GM19023 (cell line): Measurements from ENCODE around the gene PLCL1.

Source experiments
- ATAC-seq: cut with Tn5 transposase; IDR thresholded peaks from one replicate; pipeline ENCODE4 v1.9.1; 2021; ENCODE audit warnings: mild to moderate bottlenecking, moderate library complexity; ENCODE audit not compliant: unreplicated experiment

Gene PLCL1

GRCh38 chr2:198101688-198102087 is 297.3 kb downstream of the PLCL1 start:
- no peak for ATAC-seq

GRCh38 chr2:198102120-198102519 is 297.7 kb downstream of the PLCL1 start:
- ATAC-seq: no peak

- no peak for ATAC-seq
Observed at GRCh38 chr2:198102856-198103255, 298.5 kb downstream of the PLCL1 start.

GRCh38 chr2:198106621-198107385 is 302.4 kb downstream of the PLCL1 start:
- no peak for ATAC-seq

- ATAC-seq: no peak
Observed at GRCh38 chr2:198113316-198113715, 308.9 kb downstream of the PLCL1 start.

GRCh38 chr2:198114064-198114463 is 309.7 kb downstream of the PLCL1 start:
- no peak for ATAC-seq

GRCh38 chr2:198115201-198115600 is 310.8 kb downstream of the PLCL1 start:
- no peak for ATAC-seq

- ATAC-seq: no peak
Observed at GRCh38 chr2:198116756-198117155, 312.4 kb downstream of the PLCL1 start.

GRCh38 chr2:198117406-198118041 is 313.1 kb downstream of the PLCL1 start:
- ATAC-seq: no peak

GRCh38 chr2:198127627-198128026 is 323.2 kb downstream of the PLCL1 start:
- ATAC-seq: peak; percentile 70

- ATAC-seq: no peak
Observed at GRCh38 chr2:198129609-198130008, 325.2 kb downstream of the PLCL1 start.

GRCh38 chr2:198134293-198134955 is 330.0 kb downstream of the PLCL1 start:
- ATAC-seq: no peak

- no peak for ATAC-seq
Observed at GRCh38 chr2:198135481-198135934, 331.1 kb downstream of the PLCL1 start.

GRCh38 chr2:198136142-198136541 is 331.7 kb downstream of the PLCL1 start:
- no peak for ATAC-seq

- ATAC-seq: no peak
Observed at GRCh38 chr2:198137733-198138132, 333.3 kb downstream of the PLCL1 start.

GRCh38 chr2:198141726-198142125 is 337.3 kb downstream of the PLCL1 start:
- no peak for ATAC-seq

GRCh38 chr2:198143156-198143555 is 338.8 kb downstream of the PLCL1 start:
- ATAC-seq: no peak

- no peak for ATAC-seq
Observed at GRCh38 chr2:198143793-198144192, 339.4 kb downstream of the PLCL1 start.

- no peak for ATAC-seq
Observed at GRCh38 chr2:198144660-198145059, 340.3 kb downstream of the PLCL1 start.

- ATAC-seq: no peak
Observed at GRCh38 chr2:198146346-198146940, 342.1 kb downstream of the PLCL1 start.

- ATAC-seq: no peak
Observed at GRCh38 chr2:198157314-198157713, 352.9 kb downstream of the PLCL1 start.
